NCI-H510A treated with DMSO at 0.1 percent for 48 hours (cell line): ENCODE measurements around the gene BDKRB2.
"Not testable (repeated sequence)": the region's sequence is repeated elsewhere in the genome, so short reads cannot be mapped to it uniquely, and the experiment has no call there.

ENCODE experiments used
- DNase-seq: peaks from one replicate; lab custom pipeline; 2025; lab: John Stamatoyannopoulos, UW

Gene BDKRB2

GRCh38 chr14:96224480-96225096 lies 19.9 kb downstream of the BDKRB2 start:
- no peak for DNase-seq

GRCh38 chr14:96225213-96225612 lies 20.6 kb downstream of the BDKRB2 start:
- DNase-seq, result no peak

GRCh38 chr14:96225745-96226151 lies 21.1 kb downstream of the BDKRB2 start:
- no peak for DNase-seq

- no peak for DNase-seq
These were observed 22.8 kb downstream of the BDKRB2 start for GRCh38 chr14:96227428-96227827.

- DNase-seq, result no peak
These were observed 24.7 kb downstream of the BDKRB2 start for GRCh38 chr14:96229315-96229714.

GRCh38 chr14:96231056-96231455 lies 26.4 kb downstream of the BDKRB2 start:
- DNase-seq, result no peak

- DNase-seq, result no peak
These were observed 27.0 kb downstream of the BDKRB2 start for GRCh38 chr14:96231526-96232130.

- DNase-seq, result no peak
These were observed 27.9 kb downstream of the BDKRB2 start for GRCh38 chr14:96232506-96232905.

- DNase-seq, result no peak
These were observed 29.0 kb downstream of the BDKRB2 start for GRCh38 chr14:96233661-96234060.

GRCh38 chr14:96235426-96235825 lies 30.8 kb downstream of the BDKRB2 start:
- no peak for DNase-seq

GRCh38 chr14:96237641-96238040 lies 33.0 kb downstream of the BDKRB2 start:
- no peak for DNase-seq

- DNase-seq, result no peak
These were observed 34.1 kb downstream of the BDKRB2 start for GRCh38 chr14:96238676-96239265.

- DNase-seq, result no peak
These were observed 35.1 kb downstream of the BDKRB2 start for GRCh38 chr14:96239711-96240141.

GRCh38 chr14:96240641-96241040 lies 36.0 kb downstream of the BDKRB2 start:
- no peak for DNase-seq

GRCh38 chr14:96242126-96242525 lies 37.5 kb downstream of the BDKRB2 start:
- no peak for DNase-seq

- DNase-seq, result no peak
These were observed 39.1 kb downstream of the BDKRB2 start for GRCh38 chr14:96243785-96244184.

GRCh38 chr14:96245074-96245473 lies 40.4 kb downstream of the BDKRB2 start:
- DNase-seq, result not testable (repeated sequence)

- no peak for DNase-seq
These were observed 41.3 kb downstream of the BDKRB2 start for GRCh38 chr14:96245710-96246538.

- no peak for DNase-seq
These were observed 41.9 kb downstream of the BDKRB2 start for GRCh38 chr14:96246539-96246847.

GRCh38 chr14:96247031-96247430 lies 42.4 kb downstream of the BDKRB2 start:
- DNase-seq, result no peak

- no peak for DNase-seq
These were observed 44.4 kb downstream of the BDKRB2 start for GRCh38 chr14:96249029-96249428.

- no peak for DNase-seq
These were observed 45.8 kb downstream of the BDKRB2 start for GRCh38 chr14:96250485-96250884.

- peak; percentile 75 for DNase-seq
These were observed 47.1 kb downstream of the BDKRB2 start for GRCh38 chr14:96251656-96252155.
